ENCODE measurements around the gene FBH1.
"Not testable (repeated sequence)": the region's sequence is repeated elsewhere in the genome, so short reads cannot be mapped to it uniquely, and the experiment has no call there.

The FBH1 gene

DNA sequence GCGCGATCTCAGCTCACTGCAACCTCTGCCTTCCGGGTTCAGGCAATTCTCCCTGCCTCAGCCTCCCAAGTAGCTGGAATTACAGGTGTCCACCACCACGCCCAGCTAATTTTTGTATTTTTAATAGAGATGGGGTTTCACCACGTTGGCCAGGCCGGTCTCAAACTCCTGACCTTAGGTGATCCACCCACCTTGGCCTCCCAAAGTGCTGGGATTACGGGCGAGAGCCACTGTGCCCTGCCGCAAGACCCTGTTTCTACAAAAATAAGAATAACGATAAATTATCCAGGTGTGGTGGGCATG is 70.9 kb downstream of the FBH1 start:
- not testable (repeated sequence) for H3K27me3 Mint-ChIP-seq, H3K27ac Mint-ChIP-seq, DNase-seq, H3K9me3 Mint-ChIP-seq, H3K4me1 Mint-ChIP-seq, ATAC-seq, H3K4me3 Mint-ChIP-seq
- H3K36me3 Mint-ChIP-seq (ENCODE audit: low read depth), result peaks cover 45% of the 10 kb centered on the region

DNA sequence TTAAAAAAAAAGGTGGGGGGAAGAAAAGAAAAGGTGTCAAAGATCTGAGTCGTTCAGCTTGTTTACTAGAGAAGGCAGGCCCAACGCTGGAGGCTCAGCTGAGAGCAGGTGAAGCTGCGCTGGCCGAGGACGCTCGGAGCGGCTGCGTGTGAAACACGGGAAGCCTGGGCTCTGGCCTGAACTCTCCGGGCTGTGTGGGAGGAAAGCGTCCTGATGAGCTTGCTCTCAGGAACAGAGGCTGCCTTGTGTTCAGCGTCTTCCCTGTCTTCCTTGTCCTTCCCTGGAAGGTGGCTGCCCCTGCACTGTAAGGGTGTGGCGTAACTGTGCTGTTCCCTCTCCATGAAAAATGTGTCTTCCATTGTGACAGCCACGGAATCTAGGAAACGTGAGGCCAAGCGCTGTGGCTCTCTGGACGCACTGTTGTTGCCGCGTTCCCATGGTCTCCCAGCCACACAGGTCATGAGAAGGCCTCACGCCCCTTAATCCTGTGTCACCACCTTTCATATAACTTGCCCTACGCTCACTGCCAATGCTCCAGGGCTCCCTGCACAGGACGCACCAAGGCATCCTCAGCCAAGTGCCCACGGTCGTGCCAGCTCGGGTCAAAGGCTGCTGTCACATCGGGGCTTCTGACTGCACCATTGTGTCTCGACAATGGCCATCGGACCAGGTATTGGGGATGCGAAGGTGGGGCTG is 71.5 kb downstream of the FBH1 start:
- Mint-ChIP-seq H3K4me3 (no peak overlapping the region), H3K27ac (no peak overlapping the region), H3K36me3 (ENCODE audit: low read depth) (peaks cover 41% of the 10 kb centered on the region), H3K27me3 (no peaks in the 10 kb centered on the region), H3K9me3 (no peaks in the 10 kb centered on the region), H3K4me1 (no peaks in the 10 kb centered on the region)
- ATAC-seq, result no peak
- DNase-seq, result no peak

DNA sequence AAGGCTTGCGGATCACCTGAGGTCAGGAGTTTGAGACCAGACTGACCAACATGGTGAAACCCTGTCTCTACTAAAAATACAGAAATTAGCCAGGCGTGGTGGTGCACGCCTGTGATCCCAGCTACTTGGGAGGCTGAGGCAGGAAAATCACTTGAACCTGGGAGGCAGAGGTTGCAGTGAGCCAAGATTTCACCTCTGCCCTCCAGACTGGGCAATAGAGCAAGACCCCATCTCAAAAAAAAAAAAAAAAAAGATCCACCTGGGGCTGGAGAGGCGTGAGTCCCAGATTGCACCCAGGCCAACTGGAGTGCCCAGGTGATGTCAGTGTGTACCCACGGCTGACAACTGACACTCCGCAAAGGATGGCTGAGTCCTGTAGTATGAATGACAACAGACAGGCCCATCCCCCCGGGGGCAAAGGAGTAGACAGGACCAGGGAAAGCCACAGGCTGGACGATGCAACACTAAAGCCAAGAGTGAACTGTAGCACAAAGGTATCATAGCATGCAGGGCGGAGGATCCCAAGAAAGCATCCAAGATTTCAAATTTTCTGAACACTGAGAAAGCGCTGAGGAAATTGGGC is 72.4 kb downstream of the FBH1 start:
- not testable (repeated sequence) for H3K27ac Mint-ChIP-seq, H3K4me1 Mint-ChIP-seq, H3K27me3 Mint-ChIP-seq, DNase-seq, H3K4me3 Mint-ChIP-seq, H3K9me3 Mint-ChIP-seq, ATAC-seq
- H3K36me3 Mint-ChIP-seq (ENCODE audit: low read depth), result peaks cover 43% of the 10 kb centered on the region

GRCh38 chr10:5963071-5963470 is 73.0 kb downstream of the FBH1 start:
- Mint-ChIP-seq H3K4me3 (no peak overlapping the region), H3K9me3 (no peaks in the 10 kb centered on the region), H3K4me1 (no peaks in the 10 kb centered on the region), H3K27me3 (no peaks in the 10 kb centered on the region), H3K36me3 (ENCODE audit: low read depth) (peaks cover 44% of the 10 kb centered on the region), H3K27ac (no peak overlapping the region)
- ATAC-seq (no peak), DNase-seq (no peak)

- Mint-ChIP-seq H3K9me3 (no peaks in the 10 kb centered on the region), H3K36me3 (ENCODE audit: low read depth) (peaks cover 46% of the 10 kb centered on the region), H3K27ac (no peak overlapping the region), H3K4me1 (no peaks in the 10 kb centered on the region), H3K4me3 (no peak overlapping the region), H3K27me3 (no peaks in the 10 kb centered on the region)
- ATAC-seq, result no peak
- DNase-seq, result no peak
Measured at GRCh38 chr10:5963591-5963990, 73.5 kb downstream of the FBH1 start.

- Mint-ChIP-seq H3K4me3 (no peak overlapping the region), H3K27me3 (no peaks in the 10 kb centered on the region), H3K27ac (no peak overlapping the region), H3K4me1 (no peaks in the 10 kb centered on the region), H3K9me3 (no peaks in the 10 kb centered on the region), H3K36me3 (ENCODE audit: low read depth) (peaks cover 42% of the 10 kb centered on the region)
- DNase-seq (no peak), ATAC-seq (no peak)
Measured at GRCh38 chr10:5964736-5965135, 74.7 kb downstream of the FBH1 start.

DNA sequence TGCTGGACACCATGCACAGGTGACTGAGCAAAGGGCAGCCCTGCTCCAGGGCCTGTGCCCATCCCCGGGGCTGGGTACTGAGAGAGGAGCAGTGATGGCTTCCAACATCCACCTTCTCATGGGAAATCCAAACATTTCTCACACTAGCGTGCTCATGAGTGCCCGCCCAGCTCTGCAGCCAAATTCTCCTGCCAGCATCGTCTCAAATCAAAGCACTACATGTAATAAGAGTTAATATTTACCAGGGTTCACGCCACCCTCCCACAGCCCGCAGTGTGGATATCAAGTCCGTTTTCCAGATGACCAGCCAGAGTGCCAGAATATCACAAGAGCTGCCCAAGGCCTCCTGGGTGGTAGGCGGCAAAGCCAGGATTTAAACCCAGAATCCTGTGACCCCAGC is 75.2 kb downstream of the FBH1 start:
- no peaks in the 10 kb centered on the region for H3K9me3 Mint-ChIP-seq
- H3K27ac Mint-ChIP-seq, result no peak overlapping the region
- H3K36me3 Mint-ChIP-seq (ENCODE audit: low read depth), result peaks cover 38% of the 10 kb centered on the region
- H3K4me3 Mint-ChIP-seq, result no peak overlapping the region
- no peak for ATAC-seq
- DNase-seq, result no peak
- H3K27me3 Mint-ChIP-seq, result no peaks in the 10 kb centered on the region
- peaks cover 5% of the 10 kb centered on the region for H3K4me1 Mint-ChIP-seq

DNA sequence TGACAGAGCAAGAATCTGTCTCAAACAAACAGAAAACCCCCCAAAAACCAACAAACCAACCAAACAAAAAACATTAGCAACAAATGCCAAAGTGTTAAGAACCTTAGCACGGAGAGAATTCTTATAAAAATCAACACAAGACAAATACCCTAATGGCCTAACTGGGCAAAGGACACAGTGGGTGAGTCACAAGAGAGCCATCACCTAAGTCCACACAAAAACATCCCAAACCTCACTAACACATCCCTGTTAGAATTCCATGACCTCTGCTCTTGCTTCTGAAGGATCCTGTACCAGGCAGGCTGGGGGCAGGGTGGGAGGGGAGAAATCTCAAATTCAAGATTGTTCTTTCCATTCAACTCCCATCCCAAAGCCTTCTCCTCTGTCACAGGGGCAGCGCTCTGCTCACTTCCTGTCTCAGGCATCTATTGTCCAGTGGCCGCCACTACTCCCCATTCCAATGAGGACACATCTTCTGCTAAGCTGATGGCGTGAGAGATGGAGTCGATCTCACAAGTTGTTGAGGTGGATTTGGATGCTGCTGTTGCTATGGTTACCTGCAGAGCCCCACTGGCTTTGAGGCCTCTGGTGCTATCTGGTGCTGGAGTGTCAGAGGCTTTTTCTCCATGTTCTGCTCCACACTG is 78.1 kb downstream of the FBH1 start:
- no peak for DNase-seq
- ATAC-seq, result peak; percentile 38
- Mint-ChIP-seq H3K27me3 (no peaks in the 10 kb centered on the region), H3K4me1 (peaks cover 26% of the 10 kb centered on the region), H3K4me3 (no peak overlapping the region), H3K9me3 (no peaks in the 10 kb centered on the region), H3K36me3 (ENCODE audit: low read depth) (peaks cover 28% of the 10 kb centered on the region), H3K27ac (no peak overlapping the region)

GRCh38 chr10:5968681-5969453 is 78.8 kb downstream of the FBH1 start:
- no peak for DNase-seq
- Mint-ChIP-seq H3K4me1 (peaks cover 33% of the 10 kb centered on the region), H3K27ac (no peak overlapping the region), H3K4me3 (no peak overlapping the region), H3K27me3 (no peaks in the 10 kb centered on the region), H3K9me3 (no peaks in the 10 kb centered on the region), H3K36me3 (ENCODE audit: low read depth) (peaks cover 23% of the 10 kb centered on the region)
- ATAC-seq, result no peak

DNA sequence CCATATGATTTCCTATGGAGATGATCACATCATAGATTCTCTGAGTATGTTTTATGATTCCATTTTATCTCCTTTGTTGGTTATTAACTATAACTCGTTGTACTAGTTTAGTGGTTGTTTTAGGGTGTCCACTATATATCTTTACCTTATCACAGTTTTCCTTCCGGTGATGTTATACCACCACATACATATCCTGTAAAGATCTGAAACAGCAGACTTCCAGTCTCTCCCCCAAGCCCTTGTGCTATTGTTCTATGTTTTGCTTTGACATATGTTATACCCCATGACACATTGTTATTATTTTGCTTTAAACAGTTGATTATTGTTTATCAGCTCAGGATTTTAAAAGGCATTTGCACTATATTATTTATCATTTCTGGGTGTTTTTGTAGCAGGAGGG is 80.0 kb downstream of the FBH1 start:
- DNase-seq (no peak), ATAC-seq (no peak)
- H3K4me3 Mint-ChIP-seq, result no peak overlapping the region
- no peak overlapping the region for H3K27ac Mint-ChIP-seq
- peaks cover 43% of the 10 kb centered on the region for H3K4me1 Mint-ChIP-seq
- H3K36me3 Mint-ChIP-seq (ENCODE audit: low read depth), result peaks cover 26% of the 10 kb centered on the region
- H3K9me3 Mint-ChIP-seq, result no peaks in the 10 kb centered on the region
- H3K27me3 Mint-ChIP-seq, result no peaks in the 10 kb centered on the region

DNA sequence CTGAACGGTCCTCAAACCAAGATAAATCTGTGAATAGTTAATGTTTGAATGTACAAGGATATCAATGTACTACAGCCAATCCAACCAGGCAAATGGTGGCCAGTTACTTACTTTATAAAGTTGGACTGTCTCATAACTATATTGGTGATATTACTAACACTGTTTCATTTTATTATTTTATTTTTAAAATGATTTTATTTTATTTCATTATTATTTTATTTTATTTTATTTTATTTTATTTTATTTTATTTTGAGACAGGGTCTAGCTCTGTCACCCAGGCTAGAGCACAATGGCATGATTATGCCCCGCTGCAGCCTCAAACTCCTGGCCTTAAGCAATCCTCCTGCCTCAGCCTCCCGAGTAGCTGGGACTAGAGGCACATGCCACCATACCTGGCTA is 80.5 kb downstream of the FBH1 start:
- Mint-ChIP-seq H3K27me3 (no peaks in the 10 kb centered on the region), H3K4me1 (peaks cover 48% of the 10 kb centered on the region), H3K9me3 (no peaks in the 10 kb centered on the region), H3K36me3 (ENCODE audit: low read depth) (peaks cover 31% of the 10 kb centered on the region), H3K4me3 (no peak overlapping the region), H3K27ac (no peak overlapping the region)
- ATAC-seq, result no peak
- no peak for DNase-seq

GRCh38 chr10:5971315-5971832 is 81.3 kb downstream of the FBH1 start:
- Mint-ChIP-seq H3K27ac (peak overlapping the region; percentile 55), H3K4me3 (peak overlapping the region; percentile 27), H3K4me1 (peaks cover 54% of the 10 kb centered on the region), H3K27me3 (no peaks in the 10 kb centered on the region), H3K9me3 (no peaks in the 10 kb centered on the region), H3K36me3 (ENCODE audit: low read depth) (peaks cover 34% of the 10 kb centered on the region)
- DNase-seq (peak; percentile 15), ATAC-seq (peak; percentile 30)

DNA sequence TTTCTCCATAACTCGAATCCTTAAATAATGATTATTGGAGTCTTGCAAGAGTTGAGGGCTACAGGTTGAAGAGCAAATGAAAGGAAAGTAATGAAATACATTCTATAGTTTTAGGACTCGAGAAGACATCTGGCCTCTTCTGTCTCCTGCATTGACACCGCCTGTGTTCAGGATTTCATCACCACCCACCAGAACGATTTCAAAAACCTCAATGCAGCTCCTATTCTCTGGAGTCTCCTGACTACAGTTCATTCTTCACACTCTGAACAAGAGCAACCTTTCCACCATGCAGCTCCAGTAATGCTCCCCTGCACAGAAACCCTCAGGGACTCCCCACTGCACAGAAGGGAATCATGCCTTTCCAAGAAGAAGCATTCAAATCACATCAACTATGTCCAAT is 81.8 kb downstream of the FBH1 start:
- DNase-seq (no peak), ATAC-seq (no peak)
- H3K4me3 Mint-ChIP-seq, result no peak overlapping the region
- no peaks in the 10 kb centered on the region for H3K27me3 Mint-ChIP-seq
- H3K27ac Mint-ChIP-seq, result peak overlapping the region; percentile 55
- no peaks in the 10 kb centered on the region for H3K9me3 Mint-ChIP-seq
- H3K36me3 Mint-ChIP-seq (ENCODE audit: low read depth), result peaks cover 32% of the 10 kb centered on the region
- peaks cover 54% of the 10 kb centered on the region for H3K4me1 Mint-ChIP-seq

DNA sequence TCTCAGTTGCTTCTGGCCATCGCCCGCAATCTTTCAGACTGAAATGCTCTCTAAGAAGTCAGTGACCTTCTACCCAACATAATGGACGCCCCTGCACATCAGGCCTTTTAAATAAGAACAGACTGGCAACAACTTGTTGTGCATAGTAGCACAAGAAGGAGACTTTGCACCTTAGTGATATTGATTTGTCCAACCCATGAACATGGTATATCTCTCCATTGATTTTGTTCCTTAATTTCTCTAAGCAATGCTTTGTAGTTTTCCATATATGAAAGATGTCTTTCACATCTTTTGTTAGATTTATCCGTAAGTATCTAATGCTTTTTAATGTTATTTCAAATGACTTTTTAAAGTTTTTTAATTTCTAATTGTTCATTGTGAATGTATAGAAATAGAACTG is 83.0 kb downstream of the FBH1 start:
- Mint-ChIP-seq H3K36me3 (ENCODE audit: low read depth) (peaks cover 26% of the 10 kb centered on the region), H3K4me1 (peaks cover 54% of the 10 kb centered on the region), H3K27me3 (no peaks in the 10 kb centered on the region), H3K9me3 (no peaks in the 10 kb centered on the region), H3K27ac (no peak overlapping the region), H3K4me3 (no peak overlapping the region)
- DNase-seq (no peak), ATAC-seq (no peak)

Data from activated naive CD8-positive, alpha-beta T cell treated with anti-CD3 and anti-CD28 coated beads, Interleukin-2, amount 50 U/mL, for 24 hours (primary cell).